Measurements from ENCODE around the gene TP53BP2. TPM values are rescaled to one million over a fixed set of nuclear protein-coding genes. Genes with fewer than 3 reads are reported as not detected.

Gene TP53BP2
- total RNA-seq (2022; extraction: Qiagen RNA extraction; ENCODE audit: low read depth), result 20.2 to 30.9 TPM (median 24.0 TPM) in 5 replicates

DNA sequence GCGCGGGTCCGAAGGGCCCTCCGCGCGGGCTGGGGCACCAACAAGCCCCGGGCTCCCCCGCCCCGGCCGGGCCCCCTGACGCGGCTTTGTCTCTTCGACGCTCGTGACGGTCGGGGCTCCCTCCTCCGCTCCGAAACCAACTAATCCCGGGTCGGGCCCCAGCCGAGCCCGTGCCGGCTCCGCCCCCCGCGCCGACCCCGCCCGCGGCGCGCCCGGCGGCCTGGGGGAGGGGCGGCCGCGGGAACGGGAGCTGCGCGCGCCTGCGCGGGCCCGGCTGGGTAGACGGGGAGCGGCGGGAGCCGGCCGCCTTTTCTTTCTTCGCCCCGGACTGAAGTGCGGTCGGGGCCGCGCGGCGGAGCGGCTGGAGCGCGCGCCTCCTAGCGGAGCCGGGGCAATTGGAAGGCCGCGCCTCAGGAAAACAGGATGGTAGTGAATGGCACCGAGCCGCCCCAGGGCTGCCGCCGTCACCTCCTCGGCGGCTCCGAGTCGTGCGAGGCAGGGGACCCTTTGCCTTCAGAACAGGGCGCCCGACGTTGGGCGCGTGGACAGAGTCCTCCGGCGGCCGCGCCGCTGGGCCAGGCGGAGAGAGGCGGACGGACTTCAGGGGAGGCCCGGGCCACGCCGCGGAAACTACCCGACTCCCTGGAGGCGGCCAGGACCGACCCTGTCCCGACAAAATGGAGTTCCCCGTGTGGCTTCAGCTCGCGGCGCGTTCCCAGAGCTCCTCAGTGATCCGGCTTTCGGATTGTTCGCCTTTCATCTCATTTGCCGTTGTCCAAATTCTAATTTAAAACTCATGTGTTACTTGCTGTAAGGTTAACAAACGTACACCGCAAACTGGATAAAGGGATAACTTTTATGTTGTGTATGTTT lies at the start of gene TP53BP2:
TP53BP2 (minus strand) TSS at position 138 of the 873 bp plus-strand sequence. CDS start 267 bp downstream, outside the sequence.

Other genes starting within 250 kb of the TP53BP2 start
- gene CAPN8, start 180.2 kb downstream of the TP53BP2 start, total RNA-seq (2022; extraction: Qiagen RNA extraction; ENCODE audit: low read depth), result 0.30 to 0.63 TPM (median 0.47 TPM) in 5 replicates
- gene CAPN2, start 133.4 kb downstream of the TP53BP2 start, total RNA-seq (2022; extraction: Qiagen RNA extraction; ENCODE audit: low read depth), result 410 to 455 TPM (median 412 TPM) in 5 replicates

All from A549 treated with DMSO at 1 μM for 4 hours (cell line).